ENCODE measurements around the gene TSPEAR. TPM values are rescaled to one million over a fixed set of nuclear protein-coding genes. Genes with fewer than 3 reads are reported as not detected.
"Not testable (repeated sequence)": the region's sequence is repeated elsewhere in the genome, so short reads cannot be mapped to it uniquely, and the experiment has no call there.

Gene TSPEAR
- total RNA-seq, 1 donor from 2014 or later: not detected

GRCh38 chr21:44564886-44565598 lies 146.3 kb downstream of the TSPEAR start:
- no peaks in the 10 kb centered on the region for H3K27me3 ChIP-seq (ENCODE audit: control insufficient read depth, insufficient read depth, low read length)
- no peak overlapping the region for H3K4me3 ChIP-seq (ENCODE audit: low read depth, low read length)
- no peaks in the 10 kb centered on the region for H3K36me3 ChIP-seq (ENCODE audit: control insufficient read depth, insufficient read depth, low read length)
- DNase-seq (ENCODE audit: low read depth): no peak
- TF ChIP-seq CTCF (IDR thresholded peaks at IDR 0.05; ENCODE audit: insufficient read depth, low read length, poor library complexity, severe bottlenecking): no peak

GRCh38 chr21:44564099-44564498 lies 147.3 kb downstream of the TSPEAR start:
- no peak for DNase-seq (ENCODE audit: low read depth)
- no peaks in the 10 kb centered on the region for H3K27me3 ChIP-seq (ENCODE audit: control insufficient read depth, insufficient read depth, low read length)
- H3K36me3 ChIP-seq (ENCODE audit: control insufficient read depth, insufficient read depth, low read length): no peaks in the 10 kb centered on the region
- H3K4me3 ChIP-seq (ENCODE audit: low read depth, low read length): no peak overlapping the region
- no peak for TF ChIP-seq CTCF (IDR thresholded peaks at IDR 0.05; ENCODE audit: insufficient read depth, low read length, poor library complexity, severe bottlenecking)

GRCh38 chr21:44558695-44559094 lies 152.7 kb downstream of the TSPEAR start, which contains the start of gene KRTAP10-3:
Gene KRTAP10-3, minus strand, starts transcription at chr21:44558795. Its CDS starts 80 bp downstream, at chr21:44558715.
- Histone ChIP-seq H3K4me3 (ENCODE audit: low read depth, low read length) (no peak within 1 kb of the TSS), H3K36me3 (ENCODE audit: control insufficient read depth, insufficient read depth, low read length) (no peaks in the 10 kb centered on the region), H3K27me3 (ENCODE audit: control insufficient read depth, insufficient read depth, low read length) (peaks cover 13% of the 10 kb centered on the region)
- no peak for DNase-seq (ENCODE audit: low read depth)
- no peak for TF ChIP-seq CTCF (IDR thresholded peaks at IDR 0.05; ENCODE audit: insufficient read depth, low read length, poor library complexity, severe bottlenecking)

GRCh38 chr21:44558329-44558675 lies 153.1 kb downstream of the TSPEAR start:
- H3K36me3 ChIP-seq (ENCODE audit: control insufficient read depth, insufficient read depth, low read length); DNase-seq (ENCODE audit: low read depth): not testable (repeated sequence)

GRCh38 chr21:44557491-44558328 lies 153.7 kb downstream of the TSPEAR start:
- Histone ChIP-seq H3K36me3 (ENCODE audit: control insufficient read depth, insufficient read depth, low read length) (no peaks in the 10 kb centered on the region), H3K27me3 (ENCODE audit: control insufficient read depth, insufficient read depth, low read length) (peaks cover 13% of the 10 kb centered on the region), H3K4me3 (ENCODE audit: low read depth, low read length) (no peak overlapping the region)
- TF ChIP-seq CTCF (IDR thresholded peaks at IDR 0.05; ENCODE audit: insufficient read depth, low read length, poor library complexity, severe bottlenecking): no peak
- no peak for DNase-seq (ENCODE audit: low read depth)

More at GRCh38 chr21:44558329-44558675, 153.1 kb downstream of the TSPEAR start:
- H3K4me3 ChIP-seq (ENCODE audit: low read depth, low read length): not testable (repeated sequence)
- peaks cover 13% of the 10 kb centered on the region for H3K27me3 ChIP-seq (ENCODE audit: control insufficient read depth, insufficient read depth, low read length)

- no peak for TF ChIP-seq CTCF (IDR thresholded peaks at IDR 0.05; ENCODE audit: insufficient read depth, low read length, poor library complexity, severe bottlenecking)
- H3K27me3 ChIP-seq (ENCODE audit: control insufficient read depth, insufficient read depth, low read length): peaks cover 13% of the 10 kb centered on the region
- no peak for DNase-seq (ENCODE audit: low read depth)
- H3K36me3 ChIP-seq (ENCODE audit: control insufficient read depth, insufficient read depth, low read length): no peaks in the 10 kb centered on the region
- no peak overlapping the region for H3K4me3 ChIP-seq (ENCODE audit: low read depth, low read length)
These were observed 154.5 kb downstream of the TSPEAR start for GRCh38 chr21:44556879-44557278.

Measured in kidney epithelial cell (primary cell).